ENCODE data around the gene P2RY14. TPM values are rescaled to one million over a fixed set of nuclear protein-coding genes. Genes with fewer than 3 reads are reported as not detected.

Gene P2RY14
- total and polyA plus RNA-seq, 2 of the 13 experiments (the other 11 are each of a cell fraction or from before 2014, with no cell fraction given) = not detected

DNA sequence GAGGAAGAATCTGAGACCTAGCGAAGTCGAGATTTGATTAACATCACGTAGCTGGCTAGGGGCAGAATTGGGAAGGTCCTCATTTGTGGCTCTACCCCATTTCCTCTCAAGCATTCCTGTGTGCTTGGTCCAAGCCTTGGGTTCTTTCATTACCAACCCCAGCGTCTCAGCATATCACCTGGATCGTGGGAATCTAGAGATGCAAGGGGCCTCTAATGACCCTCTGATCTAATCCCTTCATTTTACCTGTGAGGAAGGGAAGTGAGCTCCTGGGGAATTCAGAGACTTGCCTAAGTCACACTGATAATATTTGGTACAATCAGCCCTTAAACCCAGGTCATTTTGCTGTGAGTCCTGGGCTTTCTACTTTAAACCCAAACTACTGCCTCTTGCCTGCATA lies 36.3 kb upstream of the P2RY14 start:
- Histone ChIP-seq H3K4me3 (replicated peaks in 1 of 3; ENCODE audit: insufficient read depth in 1 of 3, low read depth in 2 of 3, low read length in 3 of 3) (no peak overlapping the region), H3K9ac (ENCODE audit: insufficient read depth, low read depth, low read length) (no peak overlapping the region), H3K4me2 (ENCODE audit: low read depth, low read length) (no peak overlapping the region), H3K4me1 (ENCODE audit: insufficient read depth, low read length) (no peaks in the 10 kb centered on the region), H4K20me1 (ENCODE audit: insufficient read depth, low read length) (no peaks in the 10 kb centered on the region), H3K36me3 (replicated peaks in 1 of 2; ENCODE audit: control insufficient read depth in 1 of 2, insufficient read depth in 2 of 2, low read length in 2 of 2) (no peaks in the 10 kb centered on the region), H3K79me2 (ENCODE audit: insufficient read depth, low read length) (no peaks in the 10 kb centered on the region), H2AFZ (ENCODE audit: low read length) (no peak overlapping the region), H3K27me3 (ENCODE audit: control insufficient read depth in 1 of 2, insufficient read depth in 2 of 2, low read length in 2 of 2) (no peaks in the 10 kb centered on the region), H3K9me3 (ENCODE audit: low read length) (no peaks in the 10 kb centered on the region), H3K27ac (ENCODE audit: extremely low read length, insufficient read depth, low read length) (no peak overlapping the region)
- BruUV-seq (replicated peaks) = no TSS peak
- in situ Hi-C loops (cut with HindIII; ENCODE audit: extremely low pct_ligation_motif_present, low pct_unique_long_range_greater_than_20kb) (no loop called here), intact Hi-C loops (cut with micrococcal nuclease; ENCODE audit: unreplicated experiment) (no loop called here)
- DNase-seq (ENCODE audit: low spot score) (no peak), ATAC-seq (no peak), FAIRE-seq (no peak)
- CTCF ChIA-PET (ENCODE audit: low intra/inter-chr PET ratio, low total read pairs) = no interaction called here
- POLR2A ChIA-PET = no interaction called here
- TF ChIP-seq NFE2 (CRISPR knock-in tag; IDR thresholded peaks at IDR 0.05) (no peak), MTA3 (CRISPR knock-in tag; IDR thresholded peaks at IDR 0.05) (no peak), SP140L (CRISPR knock-in tag; IDR thresholded peaks at IDR 0.05; ENCODE audit: borderline replicate concordance) (no peak), ZNF224 (CRISPR knock-in tag; IDR thresholded peaks at IDR 0.05) (no peak), ASH2L (IDR thresholded peaks at IDR 0.05; ENCODE audit: insufficient read length, low read depth, low read length) (no peak), ZBTB8A (CRISPR knock-in tag; IDR thresholded peaks at IDR 0.05; ENCODE audit: borderline replicate concordance, low read depth) (no peak), ZNF737 (CRISPR knock-in tag; IDR thresholded peaks at IDR 0.05; ENCODE audit: borderline replicate concordance) (no peak), PAWR (CRISPR knock-in tag; IDR thresholded peaks at IDR 0.05; ENCODE audit: borderline replicate concordance) (no peak), ZNF230 (CRISPR knock-in tag; IDR thresholded peaks at IDR 0.05) (no peak)
- TF ChIP-seq, protein P1, sequence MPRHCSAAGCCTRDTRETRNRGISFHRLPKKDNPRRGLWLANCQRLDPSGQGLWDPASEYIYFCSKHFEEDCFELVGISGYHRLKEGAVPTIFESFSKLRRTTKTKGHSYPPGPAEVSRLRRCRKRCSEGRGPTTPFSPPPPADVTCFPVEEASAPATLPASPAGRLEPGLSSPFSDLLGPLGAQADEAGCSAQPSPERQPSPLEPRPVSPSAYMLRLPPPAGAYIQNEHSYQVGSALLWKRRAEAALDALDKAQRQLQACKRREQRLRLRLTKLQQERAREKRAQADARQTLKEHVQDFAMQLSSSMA (CRISPR knock-in tag; IDR thresholded peaks at IDR 0.05) = no peak
- TF ChIP-seq, protein P2, sequence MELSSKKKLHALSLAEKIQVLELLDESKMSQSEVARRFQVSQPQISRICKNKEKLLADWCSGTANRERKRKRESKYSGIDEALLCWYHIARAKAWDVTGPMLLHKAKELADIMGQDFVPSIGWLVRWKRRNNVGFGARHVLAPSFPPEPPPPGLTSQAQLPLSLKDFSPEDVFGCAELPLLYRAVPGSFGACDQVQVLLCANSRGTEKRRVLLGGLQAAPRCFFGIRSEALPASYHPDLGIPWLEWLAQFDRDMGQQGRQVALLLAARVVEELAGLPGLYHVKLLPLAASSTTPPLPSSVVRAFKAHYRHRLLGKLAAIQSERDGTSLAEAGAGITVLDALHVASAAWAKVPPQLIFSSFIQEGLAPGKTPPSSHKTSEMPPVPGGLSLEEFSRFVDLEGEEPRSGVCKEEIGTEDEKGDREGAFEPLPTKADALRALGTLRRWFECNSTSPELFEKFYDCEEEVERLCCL (CRISPR knock-in tag; IDR thresholded peaks at IDR 0.05; ENCODE audit: borderline replicate concordance) = no peak
- TF ChIP-seq, protein P3, sequence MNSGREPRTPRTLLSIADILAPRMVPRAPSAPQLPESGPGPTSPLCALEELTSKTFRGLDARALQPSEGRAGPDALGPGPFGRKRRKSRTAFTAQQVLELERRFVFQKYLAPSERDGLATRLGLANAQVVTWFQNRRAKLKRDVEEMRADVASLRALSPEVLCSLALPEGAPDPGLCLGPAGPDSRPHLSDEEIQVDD (CRISPR knock-in tag; IDR thresholded peaks at IDR 0.05; ENCODE audit: borderline replicate concordance) = no peak
- TF ChIP-seq, protein P4, sequence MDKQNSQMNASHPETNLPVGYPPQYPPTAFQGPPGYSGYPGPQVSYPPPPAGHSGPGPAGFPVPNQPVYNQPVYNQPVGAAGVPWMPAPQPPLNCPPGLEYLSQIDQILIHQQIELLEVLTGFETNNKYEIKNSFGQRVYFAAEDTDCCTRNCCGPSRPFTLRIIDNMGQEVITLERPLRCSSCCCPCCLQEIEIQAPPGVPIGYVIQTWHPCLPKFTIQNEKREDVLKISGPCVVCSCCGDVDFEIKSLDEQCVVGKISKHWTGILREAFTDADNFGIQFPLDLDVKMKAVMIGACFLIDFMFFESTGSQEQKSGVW (CRISPR knock-in tag; IDR thresholded peaks at IDR 0.05; ENCODE audit: borderline replicate concordance) = no peak
- WGBS (ENCODE audit: low lambda C conversion rate) = 79% methylated on average over 5 of the region's 5 CpGs

All from HepG2 (cell line).